Measurements from ENCODE around the gene CYP26B1.
"Not testable (repeated sequence)": the region's sequence is repeated elsewhere in the genome, so short reads cannot be mapped to it uniquely, and the experiment has no call there.

CYP26B1 gene

GRCh38 chr2:72109291-72109690 is 38.4 kb downstream of the CYP26B1 start:
- DNase-seq (ENCODE audit: low spot score), result no peak

GRCh38 chr2:72108121-72108520 is 39.5 kb downstream of the CYP26B1 start:
- DNase-seq (ENCODE audit: low spot score), result no peak

- no peak for DNase-seq (ENCODE audit: low spot score)
Observed at GRCh38 chr2:72106978-72107377, 40.7 kb downstream of the CYP26B1 start.

GRCh38 chr2:72104821-72105588 is 42.7 kb downstream of the CYP26B1 start:
- DNase-seq (ENCODE audit: low spot score), result no peak

- no peak for DNase-seq (ENCODE audit: low spot score)
Observed at GRCh38 chr2:72103690-72104089, 44.0 kb downstream of the CYP26B1 start.

- DNase-seq (ENCODE audit: low spot score), result no peak
Observed at GRCh38 chr2:72103161-72103560, 44.5 kb downstream of the CYP26B1 start.

- DNase-seq (ENCODE audit: low spot score), result no peak
Observed at GRCh38 chr2:72098935-72099334, 48.7 kb downstream of the CYP26B1 start.

GRCh38 chr2:72097276-72097675 is 50.4 kb downstream of the CYP26B1 start:
- no peak for DNase-seq (ENCODE audit: low spot score)

GRCh38 chr2:72096181-72096580 is 51.5 kb downstream of the CYP26B1 start:
- DNase-seq (ENCODE audit: low spot score), result no peak

GRCh38 chr2:72095364-72095763 is 52.3 kb downstream of the CYP26B1 start:
- DNase-seq (ENCODE audit: low spot score), result no peak

- no peak for DNase-seq (ENCODE audit: low spot score)
Observed at GRCh38 chr2:72094701-72095100, 53.0 kb downstream of the CYP26B1 start.

- DNase-seq (ENCODE audit: low spot score), result no peak
Observed at GRCh38 chr2:72092111-72092510, 55.6 kb downstream of the CYP26B1 start.

- no peak for DNase-seq (ENCODE audit: low spot score)
Observed at GRCh38 chr2:72090781-72091482, 56.7 kb downstream of the CYP26B1 start.

- no peak for DNase-seq (ENCODE audit: low spot score)
Observed at GRCh38 chr2:72090271-72090720, 57.4 kb downstream of the CYP26B1 start.

GRCh38 chr2:72089537-72089936 is 58.1 kb downstream of the CYP26B1 start:
- no peak for DNase-seq (ENCODE audit: low spot score)

- no peak for DNase-seq (ENCODE audit: low spot score)
Observed at GRCh38 chr2:72089028-72089427, 58.6 kb downstream of the CYP26B1 start.

GRCh38 chr2:72086871-72087633 is 60.6 kb downstream of the CYP26B1 start:
- DNase-seq (ENCODE audit: low spot score), result not testable (repeated sequence)

- DNase-seq (ENCODE audit: low spot score), result no peak
Observed at GRCh38 chr2:72085513-72085912, 62.1 kb downstream of the CYP26B1 start.

GRCh38 chr2:72085036-72085435 is 62.6 kb downstream of the CYP26B1 start:
- no peak for DNase-seq (ENCODE audit: low spot score)

- DNase-seq (ENCODE audit: low spot score), result no peak
Observed at GRCh38 chr2:72084584-72084976, 63.1 kb downstream of the CYP26B1 start.

GRCh38 chr2:72083751-72084583 is 63.7 kb downstream of the CYP26B1 start:
- no peak for DNase-seq (ENCODE audit: low spot score)

- no peak for DNase-seq (ENCODE audit: low spot score)
Observed at GRCh38 chr2:72082887-72083286, 64.8 kb downstream of the CYP26B1 start.

All from globus pallidus (tissue), 1 donor.